ENCODE results near the gene UBE2J2. TPM values are rescaled to one million over a fixed set of nuclear protein-coding genes. Genes with fewer than 3 reads are reported as not detected.

Gene UBE2J2
- total RNA-seq, 2 donors from 2014 or later = 27.5 to 33.5 TPM

DNA sequence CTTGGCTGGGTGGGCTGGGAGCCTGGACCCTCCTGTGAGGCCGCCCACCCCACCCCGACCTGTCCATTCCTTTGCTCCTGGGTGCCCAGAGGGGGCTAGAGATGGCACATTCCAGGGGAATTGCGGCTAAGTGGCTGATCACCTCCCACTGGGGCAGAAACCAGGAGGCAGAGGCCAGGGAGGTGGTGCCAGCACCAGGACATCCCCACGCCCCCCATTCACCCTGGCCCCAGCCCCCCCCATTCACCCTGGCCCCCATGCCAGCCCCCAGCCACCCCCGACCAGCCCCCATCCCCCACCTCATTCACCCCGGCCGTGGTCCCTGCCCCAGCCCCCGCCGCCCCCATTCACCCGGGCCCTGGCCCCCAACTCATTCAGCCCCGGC lies 33.3 kb downstream of the UBE2J2 start:
- Histone ChIP-seq H3K36me3 (no peaks in the 10 kb centered on the region), H3K27ac (no peak overlapping the region), H3K9me3 (no peaks in the 10 kb centered on the region), H3K4me3 (no peak overlapping the region), H3K27me3 (peaks cover 0 to 8% of the 10 kb centered on the region in 2 donors), H3K4me1 (peaks cover 0 to 7% of the 10 kb centered on the region in 2 donors)
- TF ChIP-seq, protein P1, sequence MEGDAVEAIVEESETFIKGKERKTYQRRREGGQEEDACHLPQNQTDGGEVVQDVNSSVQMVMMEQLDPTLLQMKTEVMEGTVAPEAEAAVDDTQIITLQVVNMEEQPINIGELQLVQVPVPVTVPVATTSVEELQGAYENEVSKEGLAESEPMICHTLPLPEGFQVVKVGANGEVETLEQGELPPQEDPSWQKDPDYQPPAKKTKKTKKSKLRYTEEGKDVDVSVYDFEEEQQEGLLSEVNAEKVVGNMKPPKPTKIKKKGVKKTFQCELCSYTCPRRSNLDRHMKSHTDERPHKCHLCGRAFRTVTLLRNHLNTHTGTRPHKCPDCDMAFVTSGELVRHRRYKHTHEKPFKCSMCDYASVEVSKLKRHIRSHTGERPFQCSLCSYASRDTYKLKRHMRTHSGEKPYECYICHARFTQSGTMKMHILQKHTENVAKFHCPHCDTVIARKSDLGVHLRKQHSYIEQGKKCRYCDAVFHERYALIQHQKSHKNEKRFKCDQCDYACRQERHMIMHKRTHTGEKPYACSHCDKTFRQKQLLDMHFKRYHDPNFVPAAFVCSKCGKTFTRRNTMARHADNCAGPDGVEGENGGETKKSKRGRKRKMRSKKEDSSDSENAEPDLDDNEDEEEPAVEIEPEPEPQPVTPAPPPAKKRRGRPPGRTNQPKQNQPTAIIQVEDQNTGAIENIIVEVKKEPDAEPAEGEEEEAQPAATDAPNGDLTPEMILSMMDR (IDR thresholded peaks at IDR 0.05) = no peak
- no peak for DNase-seq (ENCODE audit: low spot score)

GRCh38 chr1:1239614-1240347 lies 33.9 kb downstream of the UBE2J2 start:
- TF ChIP-seq, protein P1 (IDR thresholded peaks at IDR 0.05) = no peak
- DNase-seq (ENCODE audit: low spot score) = no peak
- Histone ChIP-seq H3K36me3 (no peaks in the 10 kb centered on the region), H3K4me3 (no peak overlapping the region), H3K27ac (no peak overlapping the region), H3K27me3 (peaks cover 0 to 7% of the 10 kb centered on the region in 2 donors), H3K4me1 (peaks cover 0 to 7% of the 10 kb centered on the region in 2 donors), H3K9me3 (no peaks in the 10 kb centered on the region)

GRCh38 chr1:1239227-1239613 lies 34.4 kb downstream of the UBE2J2 start:
- peaks cover 0 to 7% of the 10 kb centered on the region in 2 donors for H3K27me3 ChIP-seq
- H3K27ac ChIP-seq = no peak overlapping the region
- H3K4me3 ChIP-seq = no peak overlapping the region
- peaks cover 0 to 7% of the 10 kb centered on the region in 2 donors for H3K4me1 ChIP-seq
- H3K9me3 ChIP-seq = no peaks in the 10 kb centered on the region
- no peaks in the 10 kb centered on the region for H3K36me3 ChIP-seq
- TF ChIP-seq, protein P1 (IDR thresholded peaks at IDR 0.05) = no peak
- DNase-seq (ENCODE audit: low spot score) = no peak

DNA sequence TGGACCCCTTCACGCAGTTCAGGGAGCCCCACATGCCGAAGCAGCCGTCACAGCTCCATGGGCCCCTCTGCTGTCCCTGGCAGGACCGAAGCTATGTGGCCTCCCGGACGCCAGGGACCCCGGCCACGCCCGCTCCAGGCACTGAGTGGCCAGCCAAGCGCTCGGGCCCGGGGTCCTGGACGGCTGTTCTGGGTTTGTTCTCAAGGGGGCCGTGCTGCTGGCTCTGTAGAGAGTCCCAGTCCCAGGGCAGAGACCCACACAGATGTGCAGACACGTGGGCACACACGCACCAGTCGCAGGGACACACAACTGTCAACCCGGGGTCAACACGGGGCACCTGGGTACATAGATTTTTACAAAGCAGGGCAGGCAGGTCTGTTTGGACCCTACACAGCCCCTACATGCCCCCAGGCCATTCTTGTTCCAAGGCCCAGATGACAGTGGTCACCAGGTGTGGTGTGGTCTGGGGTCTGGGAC lies 34.9 kb downstream of the UBE2J2 start:
- no peaks in the 10 kb centered on the region for H3K36me3 ChIP-seq
- peaks cover 0 to 7% of the 10 kb centered on the region in 2 donors for H3K4me1 ChIP-seq
- TF ChIP-seq, protein P1 (IDR thresholded peaks at IDR 0.05) = no peak
- H3K4me3 ChIP-seq = no peak overlapping the region
- H3K9me3 ChIP-seq = no peaks in the 10 kb centered on the region
- H3K27ac ChIP-seq = no peak overlapping the region
- DNase-seq (ENCODE audit: low spot score) = no peak
- peaks cover 0 to 7% of the 10 kb centered on the region in 2 donors for H3K27me3 ChIP-seq

GRCh38 chr1:1237874-1238701 lies 35.6 kb downstream of the UBE2J2 start:
- no peak for DNase-seq (ENCODE audit: low spot score)
- Histone ChIP-seq H3K27me3 (peaks cover 0 to 7% of the 10 kb centered on the region in 2 donors), H3K27ac (no peak overlapping the region), H3K36me3 (no peaks in the 10 kb centered on the region), H3K4me1 (peaks cover 0 to 11% of the 10 kb centered on the region in 2 donors), H3K4me3 (no peak overlapping the region), H3K9me3 (no peaks in the 10 kb centered on the region)
- TF ChIP-seq, protein P1 (IDR thresholded peaks at IDR 0.05) = no peak

Data from right atrium auricular region (tissue), 2 donors.